OCI-LY1 (cell line): ENCODE data around the gene VAPB.

Source experiments
- H2AFZ ChIP-seq: fragments of 200-600 bp; sonication (generic), shearing (Covaris generic); 2 replicates; pipeline ENCODE4 v1.6.0; 2014; ENCODE audit warnings: antibody characterized with exemption, mild to moderate bottlenecking, low read length
- H3F3A ChIP-seq: fragments of 200-600 bp; sonication (generic), shearing (Covaris generic); 2 replicates; pipeline ENCODE4 v1.6.0; 2014; ENCODE audit warnings: mild to moderate bottlenecking, antibody characterized with exemption, low read length, moderate library complexity; ENCODE audit not compliant: insufficient read depth
- H3K27ac ChIP-seq: fragments of 200-600 bp; sonication (generic); 2 replicates; pipeline ENCODE4 v1.5.1; 2014; ENCODE audit warnings: low read length, mixed run types, mild to moderate bottlenecking, low read depth; ENCODE audit not compliant: poor library complexity, severe bottlenecking
- H3K27me3 ChIP-seq: fragments of 200-600 bp; sonication (generic); 2 replicates; pipeline ENCODE4 v1.6.0; 2014; ENCODE audit warnings: antibody characterized with exemption, mild to moderate bottlenecking, low read length, moderate library complexity; ENCODE audit not compliant: insufficient read depth
- H3K36me3 ChIP-seq: fragments of 200-600 bp; sonication (generic); 2 replicates; pipeline ENCODE4 v1.6.1; 2014; ENCODE audit warnings: mild to moderate bottlenecking, antibody characterized with exemption, low read length, moderate library complexity, mixed read lengths; ENCODE audit not compliant: insufficient read depth
- H3K4me1 ChIP-seq: fragments of 200-600 bp; sonication (generic); 2 replicates; pipeline ENCODE4 v1.5.1; 2014; ENCODE audit warnings: mild to moderate bottlenecking, low read length, moderate library complexity; ENCODE audit not compliant: insufficient read depth, severe bottlenecking
- H3K4me2 ChIP-seq: fragments of 200-600 bp; sonication (generic), shearing (Covaris generic); 2 replicates; pipeline ENCODE4 v1.6.1; 2014; ENCODE audit warnings: low read length
- H3K4me3 ChIP-seq: fragments of 200-600 bp; sonication (generic); 2 replicates; pipeline ENCODE4 v1.5.1; 2014; ENCODE audit warnings: low read length, low read depth, mild to moderate bottlenecking, mixed read lengths; ENCODE audit not compliant: poor library complexity, severe bottlenecking
- H3K79me2 ChIP-seq: fragments of 200-600 bp; shearing (Covaris generic); 2 replicates; pipeline ENCODE4 v1.6.1; 2016; ENCODE audit warnings: mixed run types, low read length, mixed read lengths; ENCODE audit not compliant: insufficient read depth
- H3K9ac ChIP-seq: fragments of 200-600 bp; sonication (generic), shearing (Covaris generic); 2 replicates; pipeline ENCODE4 v1.6.1; 2014; ENCODE audit warnings: mild to moderate bottlenecking, low read length, mixed read lengths
- H3K9me2 ChIP-seq: fragments of 200-600 bp; sonication (generic), shearing (Covaris generic); 2 replicates; pipeline ENCODE4 v1.6.1; 2014; ENCODE audit warnings: low read depth, mild to moderate bottlenecking, low read length, mixed read lengths
- H3K9me3 ChIP-seq: fragments of 200-600 bp; shearing (Covaris generic); 2 replicates; pipeline ENCODE4 v1.6.1; 2014; ENCODE audit warnings: low read length, mixed read lengths
- H4K20me1 ChIP-seq: fragments of 200-600 bp; sonication (generic), shearing (Covaris generic); 2 replicates; pipeline ENCODE4 v1.6.0; 2016; ENCODE audit warnings: mild to moderate bottlenecking, low read length; ENCODE audit not compliant: insufficient read depth
- EZH2 ChIP-seq: fragments of 200-600 bp; sonication (generic), shearing (Covaris generic); IDR thresholded peaks from 2 replicates; pipeline ENCODE4 v1.8.0; 2017; ENCODE audit warnings: borderline replicate concordance, mixed run types, mild to moderate bottlenecking, antibody characterized with exemption, low read length, moderate library complexity, mixed read lengths
- TF ChIP-seq, protein P1 (sequence below): fragments of 200-600 bp; sonication (generic), shearing (Covaris generic); IDR thresholded peaks from 2 replicates; pipeline ENCODE4 v1.5.1; 2017; ENCODE audit warnings: mild to moderate bottlenecking, antibody characterized with exemption, low read length, moderate library complexity, mixed read lengths

Gene VAPB

DNA sequence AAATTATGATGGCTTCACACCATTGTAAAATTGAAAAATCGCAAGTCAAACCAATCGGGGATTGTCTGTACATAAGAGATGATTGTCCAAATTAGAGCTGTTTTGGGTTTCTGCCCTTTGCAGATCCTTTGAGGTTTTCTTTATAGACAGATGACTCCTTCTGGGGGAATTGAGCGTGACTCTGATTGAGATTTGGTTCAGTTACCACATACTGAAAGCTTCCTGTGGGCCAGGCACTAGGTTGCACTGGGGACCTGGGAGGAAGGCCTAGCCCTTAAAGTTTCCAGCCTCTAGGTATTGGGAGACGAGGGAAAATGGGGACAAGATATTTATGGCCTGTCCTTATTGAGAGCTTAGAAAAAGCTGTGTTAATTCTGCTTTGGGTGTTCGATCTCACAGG lies 9.2 kb downstream of the VAPB start:
- TF ChIP-seq, protein P1, sequence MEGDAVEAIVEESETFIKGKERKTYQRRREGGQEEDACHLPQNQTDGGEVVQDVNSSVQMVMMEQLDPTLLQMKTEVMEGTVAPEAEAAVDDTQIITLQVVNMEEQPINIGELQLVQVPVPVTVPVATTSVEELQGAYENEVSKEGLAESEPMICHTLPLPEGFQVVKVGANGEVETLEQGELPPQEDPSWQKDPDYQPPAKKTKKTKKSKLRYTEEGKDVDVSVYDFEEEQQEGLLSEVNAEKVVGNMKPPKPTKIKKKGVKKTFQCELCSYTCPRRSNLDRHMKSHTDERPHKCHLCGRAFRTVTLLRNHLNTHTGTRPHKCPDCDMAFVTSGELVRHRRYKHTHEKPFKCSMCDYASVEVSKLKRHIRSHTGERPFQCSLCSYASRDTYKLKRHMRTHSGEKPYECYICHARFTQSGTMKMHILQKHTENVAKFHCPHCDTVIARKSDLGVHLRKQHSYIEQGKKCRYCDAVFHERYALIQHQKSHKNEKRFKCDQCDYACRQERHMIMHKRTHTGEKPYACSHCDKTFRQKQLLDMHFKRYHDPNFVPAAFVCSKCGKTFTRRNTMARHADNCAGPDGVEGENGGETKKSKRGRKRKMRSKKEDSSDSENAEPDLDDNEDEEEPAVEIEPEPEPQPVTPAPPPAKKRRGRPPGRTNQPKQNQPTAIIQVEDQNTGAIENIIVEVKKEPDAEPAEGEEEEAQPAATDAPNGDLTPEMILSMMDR = no peak
- TF ChIP-seq EZH2 = no peak
- Histone ChIP-seq H3K79me2 (peaks cover 92% of the 10 kb centered on the region), H3K4me1 (peaks cover 41% of the 10 kb centered on the region), H3K9me2 (no peaks in the 10 kb centered on the region), H3K4me2 (no peak overlapping the region), H3K9ac (no peak overlapping the region), H2AFZ (no peak overlapping the region), H3K27me3 (no peaks in the 10 kb centered on the region), H3K9me3 (no peaks in the 10 kb centered on the region), H3K36me3 (peaks cover 50% of the 10 kb centered on the region), H3K27ac (no peak overlapping the region), H3F3A (no peaks in the 10 kb centered on the region), H4K20me1 (0 out of 2 replicates have a peak, but pooled peaks cover 2% of the 10 kb centered on the region), H3K4me3 (no peak overlapping the region)

DNA sequence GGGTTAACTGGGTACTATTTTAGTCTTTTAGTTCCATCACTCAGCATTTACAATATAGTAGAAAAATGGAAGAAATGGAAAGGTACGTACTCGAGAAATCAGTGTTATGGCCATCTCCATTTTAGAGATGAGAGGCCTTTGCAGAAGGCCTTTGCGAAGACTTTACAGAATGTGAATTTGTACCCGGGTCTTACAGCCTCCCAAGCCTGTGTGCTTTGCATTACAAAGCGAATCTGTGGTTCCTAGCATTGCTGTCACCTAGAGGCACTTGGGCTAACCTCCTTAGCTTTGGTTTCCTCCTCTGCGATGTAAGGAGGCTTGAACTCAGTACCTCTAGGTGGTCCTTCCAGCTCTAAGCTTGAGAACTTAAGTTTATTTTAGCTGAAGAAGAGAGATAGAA lies 10.9 kb downstream of the VAPB start:
- no peak for TF ChIP-seq EZH2
- TF ChIP-seq, protein P1 = no peak
- no peak overlapping the region for H3K27ac ChIP-seq
- no peak overlapping the region for H3K4me3 ChIP-seq
- no peaks in the 10 kb centered on the region for H4K20me1 ChIP-seq
- H3K9ac ChIP-seq = no peak overlapping the region
- H3F3A ChIP-seq = no peaks in the 10 kb centered on the region
- H3K4me2 ChIP-seq = no peak overlapping the region
- H3K79me2 ChIP-seq = peaks cover 92% of the 10 kb centered on the region
- no peaks in the 10 kb centered on the region for H3K9me2 ChIP-seq
- peaks cover 51% of the 10 kb centered on the region for H3K4me1 ChIP-seq
- no peaks in the 10 kb centered on the region for H3K27me3 ChIP-seq
- H3K36me3 ChIP-seq = peaks cover 35% of the 10 kb centered on the region
- H3K9me3 ChIP-seq = no peaks in the 10 kb centered on the region
- H2AFZ ChIP-seq = no peak overlapping the region

DNA sequence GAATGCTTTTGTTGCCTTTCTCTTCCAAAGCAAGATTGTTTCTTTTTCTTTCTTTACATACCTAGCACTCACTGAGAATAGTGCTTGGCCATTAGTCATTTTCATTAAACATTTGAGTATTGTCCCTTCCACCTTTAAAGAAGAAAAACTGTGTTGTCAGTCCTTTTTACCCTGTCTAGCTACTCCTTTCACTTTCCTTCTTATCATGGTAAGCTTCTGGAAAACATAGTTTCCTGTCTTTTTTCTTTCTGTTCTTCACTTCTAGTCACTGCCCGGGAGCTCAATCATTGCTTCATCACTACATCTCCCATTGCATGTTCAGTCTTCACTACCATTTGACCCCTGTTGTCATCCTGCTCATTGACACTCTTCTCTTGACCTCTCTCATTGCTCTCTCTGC lies 12.1 kb downstream of the VAPB start:
- Histone ChIP-seq H3K4me3 (no peak overlapping the region), H3K9ac (no peak overlapping the region), H2AFZ (no peak overlapping the region), H3K27me3 (no peaks in the 10 kb centered on the region), H3K36me3 (peaks cover 28% of the 10 kb centered on the region), H3F3A (no peaks in the 10 kb centered on the region), H4K20me1 (no peaks in the 10 kb centered on the region), H3K4me2 (peak overlapping the region; percentile 43; the same call in 1 of the 2 replicates), H3K9me3 (no peaks in the 10 kb centered on the region), H3K79me2 (peaks cover 90% of the 10 kb centered on the region), H3K4me1 (peaks cover 57% of the 10 kb centered on the region), H3K9me2 (no peaks in the 10 kb centered on the region), H3K27ac (no peak overlapping the region)
- TF ChIP-seq, protein P1 = no peak
- TF ChIP-seq EZH2 = no peak
